CD4-positive, alpha-beta T cell treated with Interleukin-15 for 4 hours (primary cell): ENCODE results near the gene ITLN1.
"Not testable (repeated sequence)": the region's sequence is repeated elsewhere in the genome, so short reads cannot be mapped to it uniquely, and the experiment has no call there.

Experiments
- DNase-seq: peaks from one replicate; pipeline ENCODE4 v3.0.0-alpha.2; 2020; ENCODE audit warnings: low spot score

ITLN1 gene

GRCh38 chr1:160885042-160885441 is at the start of gene ITLN1:
Gene ITLN1 (minus strand): TSS chr1:160885180. CDS start chr1:160884877, 303 bp downstream.
- no peak for DNase-seq

GRCh38 chr1:160933305-160933704 is 48.3 kb upstream of the ITLN1 start:
- DNase-seq: not testable (repeated sequence)

- no peak for DNase-seq
Observed at GRCh38 chr1:160925652-160926244, 40.8 kb upstream of the ITLN1 start.

GRCh38 chr1:160924791-160925651 is 40.0 kb upstream of the ITLN1 start:
- no peak for DNase-seq

GRCh38 chr1:160916666-160917065 is 31.7 kb upstream of the ITLN1 start:
- DNase-seq: no peak

GRCh38 chr1:160913229-160913628 is 28.2 kb upstream of the ITLN1 start:
- DNase-seq: not testable (repeated sequence)

GRCh38 chr1:160911925-160912324 is 26.9 kb upstream of the ITLN1 start:
- DNase-seq: no peak

GRCh38 chr1:160911441-160911840 is 26.5 kb upstream of the ITLN1 start:
- no peak for DNase-seq

- no peak for DNase-seq
Observed at GRCh38 chr1:160910170-160910750, 25.3 kb upstream of the ITLN1 start.

- no peak for DNase-seq
Observed at GRCh38 chr1:160907976-160908375, 23.0 kb upstream of the ITLN1 start.

- no peak for DNase-seq
Observed at GRCh38 chr1:160905617-160905989, 20.6 kb upstream of the ITLN1 start.

GRCh38 chr1:160904783-160905616 is 20.0 kb upstream of the ITLN1 start:
- DNase-seq: no peak

GRCh38 chr1:160902251-160902650 is 17.3 kb upstream of the ITLN1 start:
- not testable (repeated sequence) for DNase-seq

GRCh38 chr1:160901768-160902167 is 16.8 kb upstream of the ITLN1 start:
- no peak for DNase-seq

GRCh38 chr1:160900683-160901082 is 15.7 kb upstream of the ITLN1 start:
- DNase-seq: not testable (repeated sequence)

GRCh38 chr1:160894368-160895135 is 9.6 kb upstream of the ITLN1 start:
- DNase-seq: not testable (repeated sequence)

GRCh38 chr1:160891474-160891873 is 6.5 kb upstream of the ITLN1 start:
- DNase-seq: no peak

- no peak for DNase-seq
Observed at GRCh38 chr1:160888926-160889325, 3.9 kb upstream of the ITLN1 start.

- DNase-seq: no peak
Observed at GRCh38 chr1:160887071-160887470, 2.1 kb upstream of the ITLN1 start.

GRCh38 chr1:160884579-160884978 is 401 bp downstream of the ITLN1 start:
- no peak for DNase-seq
